Subcutaneous adipose tissue (tissue), 4 donors: ENCODE measurements around the gene TRAPPC2B. TPM values are rescaled to one million over a fixed set of nuclear protein-coding genes. Genes with fewer than 3 reads are reported as not detected.

Experiments
- CTCF ChIP-seq: fragments of 450-650 bp; IDR thresholded peaks from one replicate; pipeline ENCODE4 v1.5.1; 2016; ENCODE audit warnings: low read depth, mild to moderate bottlenecking, control low read depth, antibody characterized with exemption, moderate library complexity
- total RNA-seq, 4 donors: library from RNA; depleted of rRNA; stranded (reverse); fragments of >200 nt; gene quantifications; one replicate each; pipeline ENCODE4 v1.1.0, GENCODE V29; 2016

TRAPPC2B gene
- total RNA-seq, 4 donors from 2014 or later, result 9.4 to 24.3 (median 22.4) TPM

GRCh38 chr19:57376151-57376550 lies 12.8 kb downstream of the TRAPPC2B start:
- TF ChIP-seq CTCF, result no peak

GRCh38 chr19:57377498-57378146 lies 14.3 kb downstream of the TRAPPC2B start:
- no peak for TF ChIP-seq CTCF

- no peak for TF ChIP-seq CTCF
Measured at GRCh38 chr19:57380923-57381322, 17.6 kb downstream of the TRAPPC2B start.

- no peak for TF ChIP-seq CTCF
Measured at GRCh38 chr19:57382806-57383488, 19.6 kb downstream of the TRAPPC2B start.

- TF ChIP-seq CTCF, result no peak
Measured at GRCh38 chr19:57389194-57389729, 25.9 kb downstream of the TRAPPC2B start.

GRCh38 chr19:57389730-57390598 lies 26.6 kb downstream of the TRAPPC2B start, which contains the start of gene ZNF548:
TSS of gene ZNF548 (plus strand) at chr19:57389854. CDS start at chr19:57390100, 246 bp downstream.
- TF ChIP-seq CTCF, result no peak
